GM19438 (cell line): ENCODE data around the gene PLCB2.

Experiments used
- ATAC-seq: cut with Tn5 transposase; IDR thresholded peaks from one replicate; pipeline ENCODE4 v1.9.1; 2021; ENCODE audit warnings: low read depth; ENCODE audit not compliant: unreplicated experiment

The PLCB2 gene, protein sequence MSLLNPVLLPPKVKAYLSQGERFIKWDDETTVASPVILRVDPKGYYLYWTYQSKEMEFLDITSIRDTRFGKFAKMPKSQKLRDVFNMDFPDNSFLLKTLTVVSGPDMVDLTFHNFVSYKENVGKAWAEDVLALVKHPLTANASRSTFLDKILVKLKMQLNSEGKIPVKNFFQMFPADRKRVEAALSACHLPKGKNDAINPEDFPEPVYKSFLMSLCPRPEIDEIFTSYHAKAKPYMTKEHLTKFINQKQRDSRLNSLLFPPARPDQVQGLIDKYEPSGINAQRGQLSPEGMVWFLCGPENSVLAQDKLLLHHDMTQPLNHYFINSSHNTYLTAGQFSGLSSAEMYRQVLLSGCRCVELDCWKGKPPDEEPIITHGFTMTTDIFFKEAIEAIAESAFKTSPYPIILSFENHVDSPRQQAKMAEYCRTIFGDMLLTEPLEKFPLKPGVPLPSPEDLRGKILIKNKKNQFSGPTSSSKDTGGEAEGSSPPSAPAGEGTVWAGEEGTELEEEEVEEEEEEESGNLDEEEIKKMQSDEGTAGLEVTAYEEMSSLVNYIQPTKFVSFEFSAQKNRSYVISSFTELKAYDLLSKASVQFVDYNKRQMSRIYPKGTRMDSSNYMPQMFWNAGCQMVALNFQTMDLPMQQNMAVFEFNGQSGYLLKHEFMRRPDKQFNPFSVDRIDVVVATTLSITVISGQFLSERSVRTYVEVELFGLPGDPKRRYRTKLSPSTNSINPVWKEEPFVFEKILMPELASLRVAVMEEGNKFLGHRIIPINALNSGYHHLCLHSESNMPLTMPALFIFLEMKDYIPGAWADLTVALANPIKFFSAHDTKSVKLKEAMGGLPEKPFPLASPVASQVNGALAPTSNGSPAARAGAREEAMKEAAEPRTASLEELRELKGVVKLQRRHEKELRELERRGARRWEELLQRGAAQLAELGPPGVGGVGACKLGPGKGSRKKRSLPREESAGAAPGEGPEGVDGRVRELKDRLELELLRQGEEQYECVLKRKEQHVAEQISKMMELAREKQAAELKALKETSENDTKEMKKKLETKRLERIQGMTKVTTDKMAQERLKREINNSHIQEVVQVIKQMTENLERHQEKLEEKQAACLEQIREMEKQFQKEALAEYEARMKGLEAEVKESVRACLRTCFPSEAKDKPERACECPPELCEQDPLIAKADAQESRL

DNA sequence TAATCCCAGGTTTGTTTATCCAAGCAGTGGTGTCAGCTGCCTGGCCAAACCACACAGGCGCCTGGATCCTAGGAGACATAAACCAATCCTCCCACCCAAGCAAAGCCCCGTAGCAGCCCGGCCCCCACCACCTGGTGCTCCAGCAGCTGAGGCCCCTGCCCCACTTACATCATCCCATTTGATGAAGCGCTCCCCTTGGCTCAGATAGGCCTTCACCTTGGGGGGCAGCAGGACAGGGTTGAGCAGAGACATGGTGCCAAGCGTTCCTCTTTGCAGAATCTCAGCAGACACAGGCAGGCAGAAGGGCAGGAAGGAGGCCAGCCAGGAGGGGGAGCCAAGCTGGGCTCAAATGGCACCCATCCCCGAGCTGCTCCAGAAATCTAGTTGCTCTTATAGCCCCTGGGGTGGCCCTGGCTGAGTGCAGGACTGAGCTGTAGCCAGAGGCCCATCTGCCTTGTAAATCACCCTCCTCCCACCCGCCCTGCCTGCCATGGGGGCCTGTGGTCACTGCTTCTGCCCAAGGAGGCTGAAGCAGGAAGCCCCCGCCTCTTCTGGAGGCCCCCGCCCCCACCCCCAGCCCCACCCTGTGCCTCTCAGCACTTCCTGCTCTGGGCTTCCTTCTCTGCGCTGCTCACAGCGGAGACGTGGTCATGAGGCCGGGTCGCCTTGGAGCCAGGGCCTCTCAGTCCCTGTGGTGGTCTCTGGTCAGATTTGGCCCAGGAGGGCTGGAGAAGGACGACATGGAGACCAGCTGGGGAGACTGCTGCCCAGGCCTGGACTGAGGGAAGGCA is at the start of gene PLCB2:
TSS of gene PLCB2 (minus strand) at position 515 of the 791 bp plus-strand sequence. CDS start at position 252, 263 bp downstream.
- ATAC-seq: no peak

DNA sequence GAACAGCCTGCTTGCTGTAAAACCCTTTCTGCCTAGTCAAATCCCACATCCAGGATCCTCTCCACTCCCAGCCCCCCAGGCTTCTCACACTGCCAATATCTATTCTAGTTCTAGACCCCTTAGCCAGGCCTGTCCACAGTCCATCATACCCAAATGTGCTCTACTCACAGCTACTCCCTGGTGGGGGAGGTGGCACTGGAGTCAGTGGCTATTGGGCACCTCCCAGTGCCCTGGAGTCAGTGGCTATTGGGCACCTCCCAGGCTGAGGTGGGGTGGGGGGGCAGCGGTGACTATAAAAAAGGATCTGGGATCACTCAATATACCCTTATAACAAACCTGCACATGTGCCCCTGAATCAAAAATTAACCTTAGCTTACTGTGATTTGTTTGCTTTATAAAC is 49.5 kb upstream of the PLCB2 start:
- ATAC-seq: no peak

DNA sequence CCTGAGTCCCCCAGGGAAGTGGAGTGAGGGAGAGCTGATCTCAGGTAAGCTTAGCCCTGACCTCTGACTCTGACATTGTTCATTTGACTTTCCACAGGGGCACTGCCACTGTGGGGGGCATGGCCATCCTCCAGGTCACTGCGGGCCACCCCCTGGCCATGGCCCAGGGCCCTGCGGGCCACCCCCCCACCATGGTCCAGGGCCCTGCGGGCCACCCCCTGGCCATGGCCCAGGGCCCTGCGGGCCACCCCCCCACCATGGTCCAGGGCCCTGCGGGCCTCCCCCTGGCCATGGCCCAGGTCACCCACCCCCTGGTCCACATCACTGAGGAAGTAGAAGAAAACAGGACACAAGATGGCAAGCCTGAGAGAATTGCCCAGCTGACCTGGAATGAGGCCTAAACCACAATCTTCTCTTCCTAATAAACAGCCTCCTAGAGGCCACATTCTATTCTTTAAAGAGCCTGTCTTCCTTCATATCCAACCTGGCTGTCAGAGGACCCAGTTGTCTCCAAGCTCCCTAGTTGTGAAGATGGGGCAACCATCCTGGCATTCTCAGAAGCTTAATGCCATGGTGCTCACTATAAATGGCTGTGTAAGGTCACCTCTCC is 48.3 kb upstream of the PLCB2 start:
- no peak for ATAC-seq

DNA sequence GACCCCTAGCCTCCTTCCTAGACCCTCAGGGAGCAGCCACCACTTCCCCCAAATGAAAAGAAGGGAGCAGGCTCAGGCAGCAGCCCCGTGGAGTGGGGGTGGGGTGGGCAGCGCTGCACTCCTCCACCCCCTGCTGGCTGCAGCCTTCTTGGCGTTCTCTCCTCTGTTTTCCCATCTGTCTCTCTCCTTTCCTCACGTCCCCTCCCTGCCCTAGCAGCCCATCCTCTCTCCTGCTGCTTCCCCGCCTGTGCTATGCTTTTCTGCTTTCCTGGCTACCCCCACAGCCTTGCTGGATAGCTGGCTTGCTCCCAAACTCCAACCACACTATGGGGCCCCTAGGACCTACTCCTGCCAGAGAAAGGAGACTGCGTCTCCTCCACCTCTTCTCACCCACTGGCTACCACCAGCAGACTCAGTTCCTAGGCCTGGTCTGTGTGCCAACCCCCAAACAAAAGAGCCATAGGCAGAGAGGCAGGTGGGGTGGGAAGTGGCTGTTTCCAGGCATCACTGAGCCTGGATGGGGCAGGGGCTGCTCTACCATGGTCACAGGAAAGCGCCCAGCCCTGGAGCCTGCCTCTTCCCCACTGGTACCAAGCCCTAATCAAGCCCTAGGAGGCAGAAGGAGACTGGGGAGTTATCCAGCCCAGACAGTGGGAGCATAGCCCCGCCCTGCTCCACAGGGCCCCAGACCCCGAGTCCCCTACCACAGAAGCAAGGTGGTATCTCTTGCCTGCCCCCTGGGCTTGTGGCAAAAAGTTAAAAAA is 46.9 kb upstream of the PLCB2 start:
- ATAC-seq: no peak

DNA sequence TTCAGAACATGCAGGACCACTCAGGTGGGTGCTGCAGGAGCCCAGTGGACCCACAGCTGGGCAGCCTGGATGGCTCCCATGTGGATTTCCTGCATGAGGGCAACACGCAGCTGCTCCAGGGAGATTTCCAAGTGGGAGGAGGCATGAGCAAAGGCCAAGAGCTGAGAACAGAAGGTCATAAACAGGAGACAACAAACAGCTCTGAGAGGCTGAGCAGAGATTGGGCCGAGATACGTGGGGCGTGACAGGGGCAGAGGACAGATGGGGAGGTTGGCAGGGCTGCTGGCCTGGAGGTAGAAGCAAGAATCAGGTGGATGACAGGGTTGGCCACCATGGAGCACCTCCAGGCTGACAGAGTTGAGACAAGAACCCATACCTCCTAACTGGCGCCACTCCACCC is 46.0 kb upstream of the PLCB2 start:
- ATAC-seq: no peak

DNA sequence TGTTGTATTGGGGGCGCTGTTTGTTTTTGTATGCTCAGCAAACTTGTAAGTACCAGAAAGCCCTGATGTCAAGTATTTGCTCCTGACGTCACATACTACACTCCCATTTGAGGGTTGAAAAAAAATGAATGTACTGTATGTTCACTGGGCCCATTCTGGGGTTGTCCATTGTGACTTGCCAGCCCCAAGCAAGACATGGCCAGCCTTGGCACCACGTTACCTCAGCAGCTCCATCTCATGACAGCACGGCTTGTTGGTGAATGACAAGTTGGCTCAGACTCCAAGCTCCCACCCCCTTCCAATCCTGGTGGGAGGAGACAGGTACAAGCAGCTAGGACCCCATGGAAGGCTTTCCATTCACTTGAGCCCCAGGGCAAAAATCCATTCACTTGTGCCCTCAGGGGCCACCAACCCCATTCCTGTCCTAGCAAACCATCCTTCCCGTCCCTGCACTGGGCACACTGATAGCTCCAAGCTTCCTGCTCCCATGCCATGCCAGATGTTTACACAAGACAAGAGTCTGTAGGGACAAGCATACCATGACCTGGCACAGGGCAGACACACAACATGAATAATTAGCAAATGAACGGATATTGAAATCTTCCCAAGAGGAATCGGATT is 44.7 kb upstream of the PLCB2 start:
- no peak for ATAC-seq

DNA sequence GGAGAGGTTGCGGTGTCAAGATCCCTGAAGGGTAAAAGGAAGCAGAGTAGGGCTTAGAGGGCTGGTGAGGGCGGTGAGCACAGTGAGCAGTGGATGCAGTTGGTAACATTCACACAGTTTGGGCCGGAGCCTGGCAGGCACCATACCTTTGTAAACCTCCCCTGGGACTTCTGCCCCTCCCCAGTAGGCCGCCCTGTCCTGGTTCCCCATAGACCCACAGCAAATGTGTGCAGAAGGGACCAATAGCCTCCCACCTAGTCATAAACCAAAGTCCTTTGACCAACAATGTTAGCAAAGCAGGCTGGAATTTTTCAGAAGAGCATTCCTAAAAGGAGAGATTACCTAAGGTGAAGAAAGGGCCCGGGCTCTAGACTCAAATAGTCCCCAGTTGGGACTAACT is 41.4 kb upstream of the PLCB2 start:
- no peak for ATAC-seq

DNA sequence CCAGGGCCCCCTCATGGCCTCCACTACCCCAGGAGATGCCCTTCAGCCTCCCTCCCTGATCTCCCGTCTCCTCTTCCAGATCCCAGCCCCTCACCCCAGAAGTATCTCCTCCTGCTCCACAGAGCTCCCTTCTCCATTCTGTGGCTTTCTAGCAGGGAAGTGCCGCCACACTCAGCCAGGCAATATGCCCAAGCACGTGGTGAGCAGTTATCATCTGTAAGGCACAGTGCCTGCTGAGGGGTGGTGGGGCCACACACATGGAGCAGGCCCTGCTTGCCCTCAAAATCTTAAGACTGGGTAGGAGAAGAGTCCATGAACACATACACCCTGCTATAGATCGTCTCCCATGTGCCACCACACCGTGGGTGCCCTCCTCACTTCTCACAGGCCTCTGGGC is 40.7 kb upstream of the PLCB2 start:
- ATAC-seq: no peak

DNA sequence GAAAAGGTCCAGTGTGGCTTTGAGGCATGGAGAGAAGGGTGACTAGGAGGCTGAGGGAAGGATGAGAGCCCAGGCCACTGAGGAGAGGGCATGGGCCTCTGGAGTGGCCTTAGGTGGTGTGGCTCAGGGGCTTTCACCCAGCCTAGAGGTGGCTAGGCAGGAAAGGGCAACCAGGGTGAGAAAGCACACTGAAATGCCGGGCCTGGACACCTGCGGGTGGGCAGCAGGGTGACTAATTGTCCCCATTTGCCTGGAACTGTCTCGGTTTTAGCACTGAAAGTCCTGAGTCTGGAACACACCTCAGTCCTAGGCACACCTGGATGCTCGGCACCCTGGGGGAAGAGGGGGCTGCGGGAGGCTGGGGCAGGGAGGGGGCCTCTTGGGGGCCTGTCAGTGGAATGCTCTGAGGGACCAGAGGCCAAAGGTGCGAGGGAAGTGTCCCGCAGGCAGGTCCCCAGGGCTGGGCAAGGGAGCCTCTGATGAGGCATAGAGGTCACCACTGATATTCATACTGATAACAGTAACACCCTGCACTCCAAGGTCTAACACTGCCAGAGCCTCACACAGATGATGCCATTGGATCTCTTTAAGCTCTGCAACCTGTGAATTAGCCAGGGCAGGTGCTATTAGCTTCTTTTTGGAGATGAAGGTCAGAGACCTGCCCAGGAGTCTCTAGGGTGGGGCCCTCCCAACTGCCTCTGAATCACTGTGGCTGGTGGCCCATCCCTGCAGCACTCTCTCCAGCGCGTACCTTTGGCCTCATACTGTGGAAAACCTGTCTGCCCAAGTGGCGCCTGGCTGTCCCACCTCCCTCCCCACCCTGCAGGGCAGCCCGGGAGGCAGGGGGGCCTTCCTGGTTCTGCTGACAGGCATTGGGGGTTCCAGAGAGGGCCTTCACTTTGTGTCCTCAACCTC is 40.1 kb upstream of the PLCB2 start:
- no peak for ATAC-seq

DNA sequence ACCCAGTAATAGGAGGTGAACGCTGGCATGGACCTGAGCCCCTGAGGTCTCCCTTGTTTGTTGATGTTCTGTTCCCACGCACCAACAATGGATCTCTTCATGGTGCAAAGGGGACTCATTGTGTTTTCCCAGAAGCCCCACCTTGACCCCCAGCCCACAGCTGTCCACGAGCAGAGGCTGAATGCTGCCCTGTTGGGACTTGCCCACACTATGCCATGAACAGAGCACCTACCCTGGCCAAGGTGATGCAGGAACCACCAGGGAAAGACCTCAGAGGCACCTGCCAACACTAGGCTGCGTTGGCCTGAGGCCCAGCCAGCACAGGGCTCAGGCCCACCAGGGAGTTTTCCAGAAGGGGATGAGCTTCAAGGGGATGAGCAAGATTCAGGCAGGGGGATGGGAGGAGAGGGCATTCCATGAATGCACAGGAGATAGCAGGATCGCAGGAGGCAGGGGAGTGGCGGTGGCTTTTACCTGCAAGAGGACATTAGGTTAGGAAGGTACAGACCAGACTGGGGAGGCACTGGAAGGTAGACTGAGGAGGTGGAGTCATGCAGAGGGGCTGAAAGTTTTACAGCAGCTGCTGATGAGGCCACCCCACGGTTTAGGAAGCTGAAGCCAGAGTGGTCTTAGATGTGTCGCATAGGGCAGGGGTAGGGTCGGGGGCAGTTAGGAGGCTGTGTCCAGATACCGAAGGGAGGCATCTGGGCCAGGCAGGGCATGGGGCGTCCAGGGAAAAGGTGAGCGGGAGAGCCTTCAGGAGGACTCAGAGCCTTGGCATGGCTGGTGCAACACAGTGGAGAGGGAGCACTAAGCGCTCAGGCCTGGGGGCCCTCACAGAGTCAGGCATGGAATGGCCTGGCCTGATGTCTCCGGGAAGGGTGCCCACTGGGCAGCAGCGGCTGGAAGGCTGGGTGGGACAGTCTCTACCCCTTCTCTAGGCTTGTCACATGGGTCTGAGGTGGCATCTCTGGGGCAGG is 39.1 kb upstream of the PLCB2 start:
- ATAC-seq: no peak

DNA sequence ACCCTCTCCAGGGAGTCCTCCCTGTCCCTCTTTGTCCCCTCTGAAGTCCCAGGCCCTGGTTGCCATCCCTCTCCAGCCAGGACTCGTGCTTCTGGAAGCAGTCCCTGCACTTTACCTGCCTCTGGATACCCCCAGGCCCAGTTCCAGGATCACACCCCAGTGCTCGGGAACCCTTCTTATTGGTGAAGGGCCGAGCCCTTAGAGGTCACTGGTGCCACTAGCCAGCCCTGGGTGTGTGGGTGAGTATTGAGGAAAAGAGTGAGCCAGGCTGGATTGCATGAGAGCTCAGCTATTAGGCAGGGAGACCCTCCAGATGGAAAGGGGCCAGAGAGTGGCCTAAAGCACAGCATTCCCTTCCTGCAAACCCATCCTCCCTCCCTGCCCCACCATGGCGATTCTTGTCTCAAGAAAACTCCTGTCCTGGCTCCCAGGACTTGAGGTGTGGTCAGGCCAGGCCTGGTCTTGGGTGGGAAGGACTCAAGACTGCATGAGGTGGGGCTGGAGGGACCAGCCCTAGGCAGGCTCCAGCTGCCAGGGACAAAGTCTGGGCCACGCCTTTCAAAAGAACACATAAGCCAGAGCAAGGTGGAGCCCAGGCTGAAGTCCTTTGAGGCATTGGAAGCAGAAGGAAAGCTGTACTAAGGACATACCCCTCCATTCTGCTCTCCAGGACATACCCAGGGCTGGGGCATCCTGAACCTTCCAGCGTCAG is 38.3 kb upstream of the PLCB2 start:
- no peak for ATAC-seq

DNA sequence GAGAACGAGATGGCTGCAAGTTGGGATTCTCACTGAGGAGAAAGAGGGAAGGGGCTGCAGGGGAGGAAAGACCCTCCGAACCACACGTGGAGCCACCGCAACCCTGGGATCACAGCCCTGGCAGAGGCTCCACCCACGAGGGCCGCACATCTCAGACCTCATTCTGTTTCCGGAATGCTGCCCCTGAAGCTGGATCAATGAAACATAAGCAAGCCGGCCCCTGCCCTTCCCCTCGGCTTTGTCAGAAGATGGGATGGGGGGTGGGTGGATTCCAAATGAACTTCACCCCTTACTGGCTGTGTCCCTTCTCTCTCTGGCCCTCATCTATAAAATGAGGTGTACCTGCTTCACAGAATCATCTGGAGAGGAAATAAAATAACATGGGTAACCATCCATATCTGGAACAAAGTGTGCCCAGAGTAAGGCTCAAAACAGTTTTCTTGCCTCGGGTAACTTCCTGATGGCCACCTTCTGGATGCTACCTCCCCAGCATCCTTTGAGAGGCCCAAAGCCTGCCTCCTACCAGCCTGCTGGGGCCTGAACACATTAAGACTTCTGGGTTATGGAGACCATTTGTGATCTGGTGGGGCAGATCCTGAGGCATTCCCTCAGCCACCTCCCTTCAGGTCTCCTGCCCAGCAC is 37.6 kb upstream of the PLCB2 start:
- no peak for ATAC-seq

DNA sequence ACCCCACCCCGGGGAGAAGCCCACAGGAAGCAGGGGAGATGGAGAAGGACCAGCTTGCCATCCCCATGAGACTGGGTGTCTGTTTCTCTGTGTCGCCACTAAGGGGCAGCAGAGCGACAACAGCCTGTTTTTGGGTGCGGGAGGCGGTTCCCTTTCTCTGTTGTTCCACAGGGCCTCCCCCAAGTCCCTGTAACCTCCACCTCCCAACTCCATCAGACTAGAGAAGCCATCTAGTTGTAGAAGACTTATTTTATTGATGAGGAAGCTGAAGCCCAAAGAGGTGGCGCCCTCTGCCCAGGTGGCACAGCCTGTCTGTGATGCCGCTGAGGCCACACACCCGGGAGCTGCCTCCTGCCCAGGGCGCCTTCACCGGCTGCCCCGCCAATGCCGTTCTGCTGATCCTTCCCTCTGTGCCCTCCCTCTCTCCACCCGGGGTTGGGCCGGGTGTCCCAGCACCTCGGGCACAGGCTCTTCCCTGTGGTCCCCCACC is 36.9 kb upstream of the PLCB2 start:
- ATAC-seq: no peak

DNA sequence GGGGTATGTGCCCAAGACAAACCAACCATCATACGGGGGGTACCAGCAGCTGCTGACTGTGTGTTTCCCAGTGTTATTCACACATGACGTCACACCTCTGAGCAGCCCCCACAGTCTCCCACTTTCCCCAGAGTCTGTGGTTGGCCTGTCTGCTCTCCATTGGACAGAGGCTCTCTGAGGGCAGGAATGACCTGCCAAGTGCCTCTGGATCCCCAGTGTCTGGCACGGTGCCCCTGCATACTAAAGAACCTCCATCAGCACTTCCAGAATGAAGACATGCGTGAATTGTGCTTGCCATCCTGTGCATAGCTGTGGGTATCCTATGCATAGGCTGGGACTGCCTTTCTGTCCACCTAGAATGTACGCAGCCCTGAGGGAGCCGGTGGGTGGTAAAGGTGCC is 36.5 kb upstream of the PLCB2 start:
- ATAC-seq: no peak

DNA sequence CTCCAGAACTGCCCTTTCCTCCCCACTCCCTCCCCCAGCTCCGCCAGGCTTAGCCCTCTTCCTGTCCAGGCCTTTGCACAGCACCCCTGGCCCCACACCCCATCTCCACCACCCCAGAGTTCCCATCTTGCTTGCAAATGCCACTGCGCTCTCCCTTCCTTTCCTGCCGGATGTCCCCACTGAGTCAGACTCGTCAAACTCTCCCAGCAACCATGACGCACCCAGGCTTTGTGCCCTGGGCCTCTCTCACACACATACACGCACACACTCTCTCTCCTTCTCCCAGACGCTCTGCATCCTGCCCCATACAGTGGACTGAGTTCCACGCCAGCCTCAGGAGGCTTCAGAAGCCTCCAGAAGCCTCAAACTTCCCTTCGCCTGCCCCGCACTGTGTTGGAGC is 35.8 kb upstream of the PLCB2 start:
- ATAC-seq: no peak
